SK-N-MC (cell line): ENCODE results near the gene AATK.

ENCODE experiments used
- DNase-seq: peaks from one replicate; pipeline ENCODE4 v3.0.0-alpha.2; 2011; ENCODE audit warnings: low read depth, low spot score
- H3K27ac ChIP-seq: fragments of 200-600 bp; sonication (generic); 2 replicates; pipeline ENCODE4 v1.5.1; 2016; ENCODE audit warnings: mixed run types
- H3K36me3 ChIP-seq: fragments of 200-600 bp; sonication (generic); 2 replicates; pipeline ENCODE4 v1.6.1; 2017; ENCODE audit warnings: antibody characterized with exemption, low read length, mixed read lengths; ENCODE audit not compliant: insufficient read depth
- H3K4me3 ChIP-seq: fragments of 200-600 bp; sonication (generic); 2 replicates; pipeline ENCODE4 v1.5.1; 2016
- H3K9ac ChIP-seq: fragments of 200-600 bp; sonication (generic); 2 replicates; pipeline ENCODE4 v1.8.0; 2017; ENCODE audit warnings: mixed run types, mixed read lengths; ENCODE audit not compliant: insufficient read length
- H3K9me3 ChIP-seq: fragments of 200-600 bp; sonication (generic); 2 replicates; pipeline ENCODE4 v1.6.1; 2017; ENCODE audit warnings: low read depth, mild to moderate bottlenecking, antibody characterized with exemption, low read length, moderate library complexity, mixed read lengths
- EZH2 ChIP-seq: fragments of 200-600 bp; sonication (generic); IDR thresholded peaks from one replicate; pipeline ENCODE4 v1.6.1; 2017; ENCODE audit warnings: antibody characterized with exemption
- FOXP2 ChIP-seq: optimal IDR thresholded peaks from 2 replicates; pipeline ENCODE3; 2011; ENCODE audit warnings: mild to moderate bottlenecking, moderate library complexity; ENCODE audit not compliant: insufficient read depth; ENCODE audit errors: extremely low read length, control extremely low read depth
- POLR2AphosphoS5 ChIP-seq: IDR thresholded peaks from 2 replicates; pipeline ENCODE4 v1.6.1; 2012; ENCODE audit warnings: mild to moderate bottlenecking, low read depth, low read length, borderline replicate concordance

AATK gene

DNA sequence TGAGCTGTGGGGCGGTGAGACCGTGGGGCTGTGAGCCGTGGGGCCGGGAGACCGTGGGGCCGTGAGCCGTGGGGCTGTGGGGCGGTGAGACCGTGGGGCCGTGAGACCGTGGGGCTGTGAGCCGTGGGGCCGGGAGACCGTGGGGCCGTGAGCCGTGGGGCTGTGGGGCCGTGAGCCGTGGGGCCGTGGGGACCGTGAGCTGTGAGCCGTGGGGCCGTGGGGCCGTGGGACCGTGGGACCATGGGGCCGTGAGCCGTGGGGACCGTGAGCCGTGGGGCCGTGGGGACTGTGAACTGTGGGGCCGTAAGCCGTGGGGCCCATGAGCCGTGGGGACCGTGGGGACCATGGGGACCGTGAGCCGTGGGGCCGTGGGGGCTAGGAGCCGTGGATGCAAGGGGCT is 25.3 kb downstream of the AATK start:
- no peak for DNase-seq
- no peak overlapping the region for H3K4me3 ChIP-seq
- H3K9ac ChIP-seq = no peak overlapping the region
- no peak for TF ChIP-seq FOXP2
- TF ChIP-seq EZH2 = no peak
- no peak for TF ChIP-seq POLR2AphosphoS5
- H3K27ac ChIP-seq = no peak overlapping the region
- H3K36me3 ChIP-seq = no peaks in the 10 kb centered on the region
- no peaks in the 10 kb centered on the region for H3K9me3 ChIP-seq

DNA sequence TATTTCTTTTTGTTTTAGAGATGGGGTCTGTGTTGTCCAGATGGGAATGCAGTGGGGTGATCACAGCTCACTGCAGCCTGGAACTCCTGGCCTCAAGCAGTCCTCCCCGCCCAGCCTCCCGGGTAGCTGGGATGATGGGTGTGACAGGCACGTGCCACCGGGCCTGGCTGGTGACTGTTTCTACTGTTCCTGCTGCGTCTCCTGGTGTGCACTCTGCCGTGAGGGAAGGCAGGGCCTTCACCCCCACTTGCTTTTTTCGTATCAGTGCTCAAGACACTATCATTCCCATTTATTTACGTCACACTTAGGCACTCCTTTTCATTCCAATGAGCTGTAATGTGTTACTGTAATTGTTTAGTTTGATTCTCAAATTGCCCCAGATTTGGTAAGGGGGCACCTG is 26.0 kb downstream of the AATK start:
- Histone ChIP-seq H3K36me3 (no peaks in the 10 kb centered on the region), H3K4me3 (no peak overlapping the region), H3K9ac (no peak overlapping the region), H3K9me3 (no peaks in the 10 kb centered on the region), H3K27ac (no peak overlapping the region)
- no peak for DNase-seq
- TF ChIP-seq POLR2AphosphoS5 (no peak), EZH2 (no peak), FOXP2 (no peak)

DNA sequence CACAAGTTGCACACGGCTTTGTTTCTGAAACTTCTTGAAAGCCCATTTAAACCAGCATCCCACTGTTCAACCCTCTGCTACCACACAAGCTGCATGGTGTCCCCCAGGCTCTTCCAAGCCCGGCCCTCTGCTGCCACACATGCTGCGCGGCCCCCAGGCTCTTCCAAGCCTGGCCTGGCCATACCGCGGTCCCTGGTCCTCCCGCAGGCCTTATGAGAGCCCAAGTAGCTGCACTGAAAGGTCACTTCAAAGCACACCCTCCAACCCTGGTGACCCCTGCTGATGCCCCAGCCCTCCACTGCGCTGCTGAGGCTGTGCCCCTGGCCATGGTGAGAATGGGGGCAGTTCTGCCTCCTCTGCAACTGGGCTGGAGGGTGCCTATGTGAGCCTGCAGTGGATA is 26.6 kb downstream of the AATK start:
- Histone ChIP-seq H3K27ac (no peak overlapping the region), H3K9me3 (no peaks in the 10 kb centered on the region), H3K36me3 (no peaks in the 10 kb centered on the region), H3K4me3 (no peak overlapping the region), H3K9ac (no peak overlapping the region)
- TF ChIP-seq POLR2AphosphoS5 (no peak), FOXP2 (no peak), EZH2 (no peak)
- DNase-seq = no peak

DNA sequence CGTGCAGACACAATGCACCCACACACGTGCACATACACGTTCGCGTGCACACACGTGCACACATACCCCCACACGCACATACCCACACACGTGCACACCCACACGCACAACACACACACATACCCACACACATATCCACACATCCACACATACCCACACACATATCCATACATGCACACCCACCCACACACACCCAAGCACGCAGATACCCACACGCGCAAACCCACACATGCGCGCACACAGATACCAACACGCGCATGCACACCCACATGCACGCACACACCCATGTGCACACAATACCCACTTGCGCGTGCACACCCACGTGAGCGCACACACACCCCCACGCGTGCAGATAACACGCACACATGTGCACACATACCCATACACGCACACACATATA is 27.5 kb downstream of the AATK start:
- no peaks in the 10 kb centered on the region for H3K9me3 ChIP-seq
- no peak overlapping the region for H3K9ac ChIP-seq
- no peak overlapping the region for H3K4me3 ChIP-seq
- no peaks in the 10 kb centered on the region for H3K36me3 ChIP-seq
- TF ChIP-seq FOXP2 (no peak), EZH2 (no peak), POLR2AphosphoS5 (no peak)
- DNase-seq = no peak
- H3K27ac ChIP-seq = no peak overlapping the region

DNA sequence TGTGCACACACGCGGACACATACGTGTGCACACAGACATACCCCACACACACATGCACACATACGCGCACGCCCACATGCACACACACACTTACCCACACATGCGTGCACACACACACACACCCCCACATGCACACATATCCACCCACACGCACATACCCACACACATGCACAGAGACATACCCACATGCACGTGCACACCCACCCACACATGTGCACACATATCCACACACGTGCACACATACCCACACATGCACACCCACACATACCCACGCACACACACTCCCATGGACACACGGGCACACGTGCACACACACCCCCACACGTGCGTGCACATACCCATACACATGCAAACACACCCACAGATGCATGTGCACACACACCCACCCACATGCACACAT is 27.9 kb downstream of the AATK start:
- no peak overlapping the region for H3K27ac ChIP-seq
- no peaks in the 10 kb centered on the region for H3K36me3 ChIP-seq
- H3K9me3 ChIP-seq = no peaks in the 10 kb centered on the region
- TF ChIP-seq POLR2AphosphoS5 (no peak), EZH2 (no peak), FOXP2 (no peak)
- no peak overlapping the region for H3K9ac ChIP-seq
- no peak overlapping the region for H3K4me3 ChIP-seq
- no peak for DNase-seq

DNA sequence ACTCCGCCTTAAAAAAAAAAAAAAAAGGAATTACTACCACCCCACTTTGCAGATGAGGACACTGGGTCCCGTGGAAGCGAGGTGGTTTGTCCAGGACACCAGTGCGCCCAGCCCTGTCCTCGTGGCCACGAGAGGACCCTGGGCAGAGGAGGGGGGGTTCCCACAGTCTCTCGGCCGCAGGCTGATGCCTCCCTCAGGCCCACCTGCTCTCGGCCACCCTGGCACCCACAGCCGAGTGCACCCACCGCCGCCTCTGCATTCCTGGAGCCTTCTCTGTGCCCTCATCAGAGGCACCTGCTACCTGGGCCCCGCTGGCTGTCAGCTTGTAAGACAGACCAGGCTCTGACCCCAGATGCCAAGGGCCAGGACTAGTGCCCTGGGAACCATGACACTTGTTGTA is 28.8 kb downstream of the AATK start:
- no peak for DNase-seq
- no peak overlapping the region for H3K9ac ChIP-seq
- no peaks in the 10 kb centered on the region for H3K36me3 ChIP-seq
- no peaks in the 10 kb centered on the region for H3K9me3 ChIP-seq
- no peak for TF ChIP-seq POLR2AphosphoS5
- TF ChIP-seq FOXP2 = no peak
- no peak for TF ChIP-seq EZH2
- no peak overlapping the region for H3K27ac ChIP-seq
- H3K4me3 ChIP-seq = no peak overlapping the region

GRCh38 chr17:81136366-81136765 is 29.7 kb downstream of the AATK start:
- no peaks in the 10 kb centered on the region for H3K36me3 ChIP-seq
- H3K9me3 ChIP-seq = no peaks in the 10 kb centered on the region
- H3K9ac ChIP-seq = no peak overlapping the region
- DNase-seq = no peak
- no peak for TF ChIP-seq POLR2AphosphoS5
- no peak overlapping the region for H3K4me3 ChIP-seq
- no peak overlapping the region for H3K27ac ChIP-seq

DNA sequence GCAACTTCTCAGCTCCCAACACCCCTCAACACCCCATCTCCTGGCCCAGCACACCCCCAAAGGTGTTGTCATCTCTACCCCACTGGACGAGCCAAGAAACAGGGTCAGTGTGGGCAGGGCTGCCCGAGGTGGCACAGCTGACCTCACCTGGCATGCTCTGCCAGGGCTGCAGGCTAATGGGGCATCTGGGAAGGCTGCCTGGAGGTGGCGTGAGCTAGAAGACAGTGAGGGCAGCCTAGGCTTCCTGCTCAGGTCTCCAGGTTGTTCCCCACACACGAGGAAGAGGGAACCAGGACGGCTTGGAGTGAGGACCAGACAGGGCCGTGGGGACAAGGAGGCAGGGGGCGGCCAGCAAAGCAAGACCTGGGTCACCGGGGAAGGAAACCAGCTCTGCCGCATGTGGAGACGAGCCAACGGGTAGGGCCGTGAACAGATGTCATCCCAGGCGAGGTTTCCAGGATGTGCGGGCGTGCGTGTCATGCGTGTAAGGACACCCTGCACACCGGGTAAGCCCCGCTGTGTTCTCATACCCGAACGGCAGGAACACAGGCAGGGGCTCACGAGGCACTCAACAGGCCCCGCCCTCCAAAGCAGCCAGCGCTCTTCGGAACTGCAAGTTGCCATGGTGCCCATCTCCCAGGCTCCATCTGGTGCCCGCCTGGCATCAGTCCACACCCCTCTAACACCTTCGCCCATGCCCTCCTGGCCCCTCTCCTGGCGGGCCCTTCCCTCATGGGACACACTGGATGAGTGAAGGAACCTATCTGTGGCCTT is 30.3 kb downstream of the AATK start:
- Histone ChIP-seq H3K9ac (no peak overlapping the region), H3K27ac (no peak overlapping the region), H3K4me3 (no peak overlapping the region), H3K36me3 (no peaks in the 10 kb centered on the region), H3K9me3 (no peaks in the 10 kb centered on the region)
- DNase-seq = no peak
- no peak for TF ChIP-seq FOXP2
- no peak for TF ChIP-seq EZH2
- TF ChIP-seq POLR2AphosphoS5 = no peak
